Esophagus squamous epithelium (tissue), 4 donors: ENCODE results near the gene ABHD8.

Experiments
- CTCF ChIP-seq, 6 experiments: fragments of 450-650 bp in 4 of 6; fragments of 200-600 bp in 2 of 6; sonication (generic) in 2 of 6; IDR thresholded peaks; one replicate each; pipeline ENCODE4 v1.5.1; 2016 to 2019; ENCODE audit warnings: antibody characterized with exemption in 6 of 6, mild to moderate bottlenecking in 4 of 6, moderate library complexity in 4 of 6
- POLR2A ChIP-seq, 4 donors: fragments of 450-650 bp; IDR thresholded peaks; one replicate each; pipeline ENCODE4 v1.6.1; 2017; ENCODE audit warnings: antibody characterized with exemption in 4 of 4, mild to moderate bottlenecking in 4 of 4, moderate library complexity in 3 of 4

GRCh38 chr19:17311455-17312188, 8.4 kb upstream of the ABHD8 start:
- TF ChIP-seq CTCF (IDR thresholded peaks at IDR 0.05) (no peak), POLR2A (IDR thresholded peaks at IDR 0.05) (no peak)
